PC-3 (cell line): ENCODE measurements around the gene FRMPD2. TPM values are rescaled to one million over a fixed set of nuclear protein-coding genes. Genes with fewer than 3 reads are reported as not detected.
A peak's percentile ranks its signal among the peaks of the same experiment; 100 is the strongest.

Source experiments
- ATAC-seq: fragments of 200-7000 bp; cut with Tn5 transposase; 2 replicates; pipeline ENCODE4 v1.9.1; 2020; ENCODE audit warnings: mild to moderate bottlenecking, moderate library complexity
- BruUV-seq: library from RNA; stranded (reverse); fragments of 400-500 nt; replicated peaks from 2 replicates; lab custom pipeline; 2021; lab: Mats Ljungman, UMichigan
- CTCF ChIA-PET: fragments of 300-600 bp; sonication (Branson Sonifier 250); formaldehyde crosslinking; loops from one replicate; lab custom pipeline; 2022; ENCODE audit warnings: antibody characterized with exemption; lab: Charles Lee
- POLR2A ChIA-PET: fragments of 300-600 bp; sonication (Branson Sonifier 250); formaldehyde crosslinking; loops from one replicate; lab custom pipeline; 2022; ENCODE audit warnings: antibody characterized with exemption; ENCODE audit not compliant: unreplicated experiment; lab: Charles Lee
- DNase-seq: peaks from one replicate; pipeline ENCODE4 v3.0.0-alpha.2; 2015
- H2AFZ ChIP-seq: fragments of 300-600 bp; sonication (generic); 2 replicates; pipeline ENCODE4 v1.6.0; 2016; ENCODE audit warnings: antibody characterized with exemption, low read length
- H3F3A ChIP-seq: fragments of 300-600 bp; sonication (generic); one replicate; pipeline ENCODE4 v1.6.0; 2017; ENCODE audit warnings: antibody characterized with exemption, low read length, control low read depth, mild to moderate bottlenecking; ENCODE audit not compliant: unreplicated experiment
- H3K27ac ChIP-seq: fragments of 300-600 bp; sonication (generic); 2 replicates; pipeline ENCODE4 v1.5.1; 2016; ENCODE audit warnings: mild to moderate bottlenecking, low read length
- H3K27me3 ChIP-seq: fragments of 300-600 bp; sonication (generic); 2 replicates; pipeline ENCODE4 v1.6.1; 2016; ENCODE audit warnings: low read length, mixed read lengths
- H3K36me3 ChIP-seq: fragments of 300-600 bp; sonication (generic); 2 replicates; pipeline ENCODE4 v1.6.1; 2016; ENCODE audit warnings: low read depth, mixed run types, low read length, mixed read lengths
- H3K4me1 ChIP-seq: fragments of 300-600 bp; sonication (generic); 2 replicates; pipeline ENCODE4 v1.5.1; 2016; ENCODE audit warnings: low read length; ENCODE audit not compliant: insufficient read depth
- H3K4me2 ChIP-seq: fragments of 300-600 bp; sonication (generic); 2 replicates; pipeline ENCODE4 v1.6.0; 2016; ENCODE audit warnings: low read length
- H3K4me3 ChIP-seq: fragments of 300-600 bp; sonication (generic); 2 replicates; pipeline ENCODE4 v1.5.1; 2016; ENCODE audit warnings: mild to moderate bottlenecking, low read length, mixed read lengths
- H3K79me2 ChIP-seq: fragments of 300-600 bp; sonication (generic); 2 replicates; pipeline ENCODE4 v1.6.1; 2017; ENCODE audit warnings: low read length, mixed read lengths
- H3K9ac ChIP-seq: fragments of 300-600 bp; sonication (generic); 2 replicates; pipeline ENCODE4 v1.6.0; 2016; ENCODE audit warnings: mild to moderate bottlenecking, low read length
- H3K9me2 ChIP-seq: fragments of 300-600 bp; sonication (generic); replicated peaks from 2 replicates; pipeline ENCODE4 v1.6.1; 2016; ENCODE audit warnings: mixed run types, low read length, mixed read lengths
- H3K9me3 ChIP-seq: fragments of 300-600 bp; sonication (generic); 2 replicates; pipeline ENCODE4 v1.6.1; 2016; ENCODE audit warnings: low read length, mixed read lengths
- H4K20me1 ChIP-seq: fragments of 300-600 bp; sonication (generic); 2 replicates; pipeline ENCODE4 v1.6.1; 2016; ENCODE audit warnings: low read length, mixed read lengths
- EZH2 ChIP-seq: fragments of 300-600 bp; sonication (generic); IDR thresholded peaks from one replicate; pipeline ENCODE4 v1.6.1; 2017; ENCODE audit warnings: antibody characterized with exemption, mild to moderate bottlenecking, low read length; ENCODE audit not compliant: unreplicated experiment
- EZH2phosphoT487 ChIP-seq: fragments of 300-600 bp; sonication (generic); IDR thresholded peaks from 2 replicates; pipeline ENCODE4 v1.6.1; 2018; ENCODE audit warnings: mild to moderate bottlenecking, antibody characterized with exemption, low read length, borderline replicate concordance
- intact Hi-C: fragments of 100-400 bp; cut with micrococcal nuclease; formaldehyde crosslinking; loops from 2 replicates; pipeline ENCODE4 v1.9.0; 2023
- total RNA-seq: library from RNA; depleted of rRNA; stranded (reverse); fragments of >200 nt; gene quantifications from 2 replicates; pipeline ENCODE4 v1.2.3, GENCODE V29; 2014
- TF ChIP-seq, protein P1 (sequence below): fragments of 300-600 bp; sonication (generic); conservative IDR thresholded peaks from 2 replicates; pipeline ENCODE4 v1.5.1; 2017; ENCODE audit warnings: antibody characterized with exemption, low read depth, mild to moderate bottlenecking, low read length

The FRMPD2 gene
- total RNA-seq, 1 experiment from 2014 or later = 0.11 TPM

DNA sequence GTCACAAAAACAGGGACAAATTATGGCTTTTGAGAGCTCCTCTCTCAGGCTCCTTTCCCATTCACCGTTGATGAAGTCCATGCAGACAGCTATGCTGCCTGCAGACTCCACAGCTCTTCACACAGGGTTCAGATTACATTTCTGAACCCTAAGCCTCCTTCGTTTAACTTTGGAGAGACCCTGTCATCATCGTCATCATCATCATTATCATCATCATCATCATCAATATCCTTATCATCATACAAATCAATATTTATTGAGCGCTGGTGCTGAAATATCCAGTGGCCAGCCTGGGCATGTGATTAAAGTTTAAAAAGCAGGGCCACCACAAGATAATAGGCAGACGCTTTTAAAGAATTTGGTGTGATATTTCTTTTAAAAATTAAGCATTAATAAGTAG, 66.6 kb downstream of the FRMPD2 start:
- no peak for ATAC-seq
- Histone ChIP-seq H3K9ac (no peak overlapping the region), H2AFZ (no peak overlapping the region), H3K9me3 (no peaks in the 10 kb centered on the region), H3K4me2 (no peak overlapping the region), H4K20me1 (no peaks in the 10 kb centered on the region), H3K27ac (no peak overlapping the region), H3K79me2 (no peaks in the 10 kb centered on the region), H3K36me3 (no peaks in the 10 kb centered on the region), H3F3A (no peaks in the 10 kb centered on the region), H3K4me3 (no peak overlapping the region), H3K27me3 (peaks cover 11% of the 10 kb centered on the region; the same call in 1 of the 2 replicates), H3K4me1 (0 out of 2 replicates have a peak, but pooled peaks cover 3% of the 10 kb centered on the region), H3K9me2 (no peaks in the 10 kb centered on the region)
- TF ChIP-seq, protein P1, sequence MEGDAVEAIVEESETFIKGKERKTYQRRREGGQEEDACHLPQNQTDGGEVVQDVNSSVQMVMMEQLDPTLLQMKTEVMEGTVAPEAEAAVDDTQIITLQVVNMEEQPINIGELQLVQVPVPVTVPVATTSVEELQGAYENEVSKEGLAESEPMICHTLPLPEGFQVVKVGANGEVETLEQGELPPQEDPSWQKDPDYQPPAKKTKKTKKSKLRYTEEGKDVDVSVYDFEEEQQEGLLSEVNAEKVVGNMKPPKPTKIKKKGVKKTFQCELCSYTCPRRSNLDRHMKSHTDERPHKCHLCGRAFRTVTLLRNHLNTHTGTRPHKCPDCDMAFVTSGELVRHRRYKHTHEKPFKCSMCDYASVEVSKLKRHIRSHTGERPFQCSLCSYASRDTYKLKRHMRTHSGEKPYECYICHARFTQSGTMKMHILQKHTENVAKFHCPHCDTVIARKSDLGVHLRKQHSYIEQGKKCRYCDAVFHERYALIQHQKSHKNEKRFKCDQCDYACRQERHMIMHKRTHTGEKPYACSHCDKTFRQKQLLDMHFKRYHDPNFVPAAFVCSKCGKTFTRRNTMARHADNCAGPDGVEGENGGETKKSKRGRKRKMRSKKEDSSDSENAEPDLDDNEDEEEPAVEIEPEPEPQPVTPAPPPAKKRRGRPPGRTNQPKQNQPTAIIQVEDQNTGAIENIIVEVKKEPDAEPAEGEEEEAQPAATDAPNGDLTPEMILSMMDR = no peak
- TF ChIP-seq EZH2 (no peak), EZH2phosphoT487 (no peak)
- no peak for DNase-seq
- POLR2A ChIA-PET = no interaction called here
- intact Hi-C loops = no loop called here
- CTCF ChIA-PET = no interaction called here
- BruUV-seq = no TSS peak

DNA sequence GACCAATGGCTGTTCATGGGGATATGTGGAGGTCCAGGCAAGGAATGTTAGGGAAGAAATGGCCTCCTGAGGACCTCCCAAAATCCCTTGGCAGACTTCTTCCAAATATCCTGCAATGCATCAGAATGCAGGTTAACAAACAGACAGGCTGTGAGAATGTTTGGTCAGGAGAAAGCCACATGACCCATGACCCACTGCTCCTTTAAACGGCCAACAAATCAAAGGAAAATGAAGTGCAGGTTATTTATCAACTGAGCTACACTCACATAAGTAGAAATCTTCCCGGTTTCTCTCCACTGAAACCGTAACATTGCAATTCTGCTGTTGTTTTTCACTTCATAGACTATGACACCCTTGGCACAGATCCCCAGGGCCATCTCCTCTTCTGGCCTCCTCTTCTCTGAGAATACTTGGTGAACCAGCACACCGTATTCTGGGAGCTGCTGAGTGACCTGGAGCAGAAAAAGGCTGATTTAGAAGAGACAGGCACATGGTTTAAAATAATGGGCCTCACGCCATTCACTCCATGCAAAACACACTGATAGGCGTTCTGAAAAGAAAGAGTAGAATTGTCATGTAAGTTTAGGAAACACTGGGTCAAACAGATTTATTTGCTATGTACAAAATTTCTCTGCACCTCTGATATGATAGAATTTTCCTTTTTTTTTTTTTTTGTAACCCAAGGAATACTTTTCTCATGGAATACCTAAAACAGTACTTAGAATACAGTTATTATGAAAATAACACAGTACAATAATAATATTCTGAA, 67.8 kb downstream of the FRMPD2 start:
- no peaks in the 10 kb centered on the region for H3K36me3 ChIP-seq
- H3K27me3 ChIP-seq = peaks cover 15% of the 10 kb centered on the region; the same call in 1 of the 2 replicates
- intact Hi-C loops = no loop called here
- ChIA-PET CTCF (no interaction called here), POLR2A (no interaction called here)
- H3F3A ChIP-seq = no peaks in the 10 kb centered on the region
- ATAC-seq (no peak), DNase-seq (no peak)
- H3K9me3 ChIP-seq = no peaks in the 10 kb centered on the region
- H3K27ac ChIP-seq = no peak overlapping the region
- H3K9me2 ChIP-seq = no peaks in the 10 kb centered on the region
- H2AFZ ChIP-seq = no peak overlapping the region
- no peak overlapping the region for H3K4me2 ChIP-seq
- BruUV-seq = no TSS peak
- TF ChIP-seq EZH2 = no peak
- TF ChIP-seq, protein P1 = no peak
- no peak for TF ChIP-seq EZH2phosphoT487
- H3K9ac ChIP-seq = no peak overlapping the region
- H3K4me3 ChIP-seq = no peak overlapping the region
- H3K4me1 ChIP-seq = 0 out of 2 replicates have a peak, but pooled peaks cover 3% of the 10 kb centered on the region
- H3K79me2 ChIP-seq = no peaks in the 10 kb centered on the region
- H4K20me1 ChIP-seq = no peaks in the 10 kb centered on the region

DNA sequence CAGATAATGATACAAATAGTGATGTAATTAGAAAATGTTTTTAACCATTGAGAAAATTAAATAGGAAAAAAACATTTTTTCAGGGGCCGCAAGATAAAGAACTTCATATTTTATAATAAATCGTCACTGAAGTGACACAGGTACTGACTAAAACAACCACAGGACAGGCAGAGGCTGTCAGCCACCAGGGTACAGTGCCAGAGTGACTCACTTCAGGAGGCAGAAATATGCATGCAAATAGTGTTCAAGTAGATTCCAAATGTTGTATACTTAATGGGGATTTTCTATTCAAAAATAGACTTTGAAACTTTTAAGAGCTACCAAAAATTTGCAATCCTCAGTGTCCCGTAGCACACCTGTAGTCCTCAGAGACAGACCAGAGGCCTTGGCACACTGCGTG, 68.6 kb downstream of the FRMPD2 start:
- H4K20me1 ChIP-seq = no peaks in the 10 kb centered on the region
- no peak overlapping the region for H3K27ac ChIP-seq
- DNase-seq = peak; percentile 49
- no peak for TF ChIP-seq EZH2
- TF ChIP-seq EZH2phosphoT487 = no peak
- H3K9me3 ChIP-seq = no peaks in the 10 kb centered on the region
- no peak overlapping the region for H2AFZ ChIP-seq
- BruUV-seq = no TSS peak
- no peak overlapping the region for H3K4me3 ChIP-seq
- POLR2A ChIA-PET = no interaction called here
- H3K36me3 ChIP-seq = no peaks in the 10 kb centered on the region
- H3K27me3 ChIP-seq = peaks cover 15% of the 10 kb centered on the region; the same call in 1 of the 2 replicates
- no peaks in the 10 kb centered on the region for H3F3A ChIP-seq
- intact Hi-C loops = no loop called here
- CTCF ChIA-PET = no interaction called here
- H3K79me2 ChIP-seq = no peaks in the 10 kb centered on the region
- peak; percentile 46 for ATAC-seq
- no peak overlapping the region for H3K9ac ChIP-seq
- H3K4me1 ChIP-seq = 0 out of 2 replicates have a peak, but pooled peaks cover 3% of the 10 kb centered on the region
- no peak overlapping the region for H3K4me2 ChIP-seq
- no peaks in the 10 kb centered on the region for H3K9me2 ChIP-seq
